ENCODE data around the gene TMEM86B. TPM values are rescaled to one million over a fixed set of nuclear protein-coding genes. Genes with fewer than 3 reads are reported as not detected.
A peak's percentile ranks its signal among the peaks of the same experiment; 100 is the strongest.

TMEM86B gene
- total RNA-seq, 2 experiments from 2014 or later = 11.7 to 11.8 TPM

DNA sequence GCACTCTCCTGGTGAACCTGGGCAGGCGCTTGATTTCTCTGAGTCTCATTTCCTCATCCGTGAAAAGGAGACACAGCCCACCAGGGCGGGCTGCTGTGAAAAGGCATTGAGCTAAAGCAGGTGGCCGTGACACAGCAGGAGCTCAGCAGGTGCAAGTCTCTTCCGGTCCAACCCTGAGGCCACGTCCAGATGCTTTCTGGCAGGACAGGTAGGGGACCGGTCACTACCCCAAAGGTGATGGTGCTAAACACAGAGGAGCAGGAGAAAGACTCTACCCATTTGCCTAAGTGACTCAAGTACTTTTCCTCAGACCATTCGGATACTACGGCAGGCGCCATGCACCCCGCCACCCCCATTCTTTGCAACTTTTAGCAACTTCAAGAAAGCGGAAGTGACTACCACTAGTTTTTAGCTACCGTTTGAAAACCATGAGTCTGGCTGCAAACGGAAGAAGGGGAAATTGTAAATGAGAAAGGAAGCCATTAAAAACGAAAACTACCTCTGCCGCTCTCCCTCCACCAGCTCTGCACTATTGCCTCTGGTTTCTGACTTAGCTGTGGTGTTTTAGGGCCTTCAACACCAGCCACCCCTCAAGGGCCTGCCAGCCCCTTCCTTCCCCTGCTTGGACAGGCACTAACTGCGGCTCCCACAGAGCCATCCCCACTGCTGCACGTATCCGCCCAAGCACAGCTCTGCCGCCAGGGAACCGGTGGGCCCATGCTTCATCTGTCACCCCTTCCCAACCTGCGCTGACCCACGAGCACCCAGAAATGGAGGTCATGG, 25.5 kb upstream of the TMEM86B start:
- Histone ChIP-seq H3K27ac (ENCODE audit: low read depth in 1 of 2, low read length in 2 of 2) (peak overlapping the region; percentile 90 to 91), H3K36me3 (ENCODE audit: insufficient read depth, low read length) (peaks cover 8% of the 10 kb centered on the region), H3K9me3 (ENCODE audit: control insufficient read depth in 1 of 2, insufficient read depth in 1 of 2, low read length in 2 of 2) (no peaks in the 10 kb centered on the region), H3K4me1 (ENCODE audit: insufficient read depth, low read length) (peaks cover 89% of the 10 kb centered on the region), H3K27me3 (ENCODE audit: control insufficient read depth in 1 of 2, insufficient read depth in 2 of 2, low read length in 2 of 2) (no peaks in the 10 kb centered on the region), H3K4me3 (ENCODE audit: low read length) (peak overlapping the region; percentile 76)
- no peaks in the 10 kb centered on the region for H3K9me3 Mint-ChIP-seq
- H3K27me3 Mint-ChIP-seq = no peaks in the 10 kb centered on the region
- POLR2A ChIA-PET = interaction anchor here (0.6 to 5.2 kb wide), 22 partner anchors 10 to 1065 kb away, joined by 3 to 52 read pairs (median 4); partner anchors contain the start of genes FIZ1, HSPBP1, ISOC2 and KMT5C
- intact Hi-C loops (cut with DNase I, micrococcal nuclease) = loop anchor here (5.0 to 10.0 kb wide), 5 partner anchors 37 to 381 kb away; partner anchors contain the start of genes ZNF524 (in 1 of the 2) and ZNF865 (in 1 of the 2)
- DNase-seq (peak; percentile 36 to 85 (median 60)), ATAC-seq (ENCODE audit: poor library complexity) (peak; percentile 45)
- H3K36me3 Mint-ChIP-seq (ENCODE audit: low read depth) = peaks cover 60% of the 10 kb centered on the region
- H3K4me1 Mint-ChIP-seq (ENCODE audit: low read depth) = peaks cover 72% of the 10 kb centered on the region
- CTCF ChIA-PET = interaction anchor here (0.9 to 1.4 kb wide), 5 partner anchors 11 to 250 kb away, joined by 3 to 9 read pairs (median 5); partner anchors contain the start of genes HSPBP1 and TMEM238
- peak overlapping the region; percentile 96 for H3K27ac Mint-ChIP-seq
- H3K4me3 Mint-ChIP-seq = peak overlapping the region; percentile 91
- TF ChIP-seq CTCF (IDR thresholded peaks at IDR 0.05) = no peak

- no peak for DNase-seq
- Histone ChIP-seq H3K4me1 (ENCODE audit: insufficient read depth, low read length) (peaks cover 98% of the 10 kb centered on the region), H3K4me3 (ENCODE audit: low read length) (peak overlapping the region; percentile 76), H3K36me3 (ENCODE audit: insufficient read depth, low read length) (peaks cover 14% of the 10 kb centered on the region), H3K27ac (ENCODE audit: low read depth in 1 of 2, low read length in 2 of 2) (peak overlapping the region; percentile 90 to 91), H3K27me3 (ENCODE audit: control insufficient read depth in 1 of 2, insufficient read depth in 2 of 2, low read length in 2 of 2) (no peaks in the 10 kb centered on the region), H3K9me3 (ENCODE audit: control insufficient read depth in 1 of 2, insufficient read depth in 1 of 2, low read length in 2 of 2) (no peaks in the 10 kb centered on the region)
- TF ChIP-seq CTCF (IDR thresholded peaks at IDR 0.05) = no peak
- H3K36me3 Mint-ChIP-seq (ENCODE audit: low read depth) = peaks cover 64% of the 10 kb centered on the region
- peak overlapping the region; percentile 96 for H3K27ac Mint-ChIP-seq
- H3K9me3 Mint-ChIP-seq = no peaks in the 10 kb centered on the region
- peak overlapping the region; percentile 91 for H3K4me3 Mint-ChIP-seq
- CTCF ChIA-PET = interaction anchor here (1.3 to 1.4 kb wide), 3 partner anchors 27 to 251 kb away, joined by 3 to 7 read pairs (median 5); partner anchors contain the start of gene HSPBP1
- no peak for ATAC-seq (ENCODE audit: poor library complexity)
- POLR2A ChIA-PET = interaction anchor here (0.7 to 5.2 kb wide), 11 partner anchors 13 to 401 kb away, joined by 3 to 52 read pairs (median 5); partner anchors contain the start of genes FIZ1, HSPBP1, KMT5C and TMEM238
- H3K4me1 Mint-ChIP-seq (ENCODE audit: low read depth) = peaks cover 80% of the 10 kb centered on the region
- H3K27me3 Mint-ChIP-seq = no peaks in the 10 kb centered on the region
- intact Hi-C loops (cut with DNase I, micrococcal nuclease) = loop anchor here (5.0 to 10.0 kb wide), 5 partner anchors 36 to 382 kb away; partner anchors contain the start of genes ZNF524 (in 1 of the 2) and ZNF865 (in 1 of the 2)
Observed at GRCh38 chr19:55252760-55253663, 24.4 kb upstream of the TMEM86B start.
